Esophagus (tissue), 2 donors: ENCODE measurements around the gene PWWP2B. TPM values are rescaled to one million over a fixed set of nuclear protein-coding genes. Genes with fewer than 3 reads are reported as not detected.

ENCODE experiments used
- H3K27ac ChIP-seq, 2 donors: one replicate each; pipeline ENCODE4 v1.5.1; 2013; ENCODE audit warnings: low read depth in 2 of 2, mild to moderate bottlenecking in 2 of 2, inconsistent platforms in 1 of 2, low read length in 1 of 2, moderate library complexity in 1 of 2
- H3K27me3 ChIP-seq, 2 donors: one replicate each; pipeline ENCODE4 v1.6.1; 2013; ENCODE audit warnings: low read length in 2 of 2, control low read depth in 1 of 2, mild to moderate bottlenecking in 1 of 2; ENCODE audit not compliant: insufficient read depth in 2 of 2, control insufficient read depth in 1 of 2
- H3K36me3 ChIP-seq, 2 donors: one replicate each; pipeline ENCODE4 v1.6.1; 2013; ENCODE audit warnings: low read length in 1 of 2; ENCODE audit not compliant: control insufficient read depth in 2 of 2, insufficient read depth in 2 of 2
- H3K4me1 ChIP-seq, 2 donors: one replicate each; pipeline ENCODE4 v1.6.1; 2013; ENCODE audit warnings: low read length in 1 of 2; ENCODE audit not compliant: control insufficient read depth in 2 of 2, insufficient read depth in 2 of 2
- H3K4me3 ChIP-seq, 2 donors: one replicate each; pipeline ENCODE4 v1.5.1; 2013; ENCODE audit warnings: low read length in 2 of 2, mild to moderate bottlenecking in 2 of 2, low read depth in 1 of 2, moderate library complexity in 1 of 2
- H3K9me3 ChIP-seq, 2 donors: one replicate each; pipeline ENCODE4 v1.6.1; 2013; ENCODE audit warnings: mild to moderate bottlenecking in 2 of 2, low read depth in 1 of 2, low read length in 1 of 2, moderate library complexity in 1 of 2; ENCODE audit not compliant: control insufficient read depth in 2 of 2, insufficient read depth in 1 of 2
- WGBS, 2 donors: extraction: QIAGEN DNeasy Blood & Tissue Kit; methylation state at CpG; one replicate each; pipeline ENCODE4 v1.1.7; 2013; 5-methylcytosine and 5-hydroxymethylcytosine counted together
- polyA plus RNA-seq, 2 donors: library from polyadenylated mRNA; stranded (reverse); fragments of 200-250 nt; gene quantifications; one replicate each; pipeline ENCODE4 v1.2.3, GENCODE V29; 2013
- donor health status: healthy with polysubstance abuse.
- donor health status: Bipolar disorder and iron deficiency.

PWWP2B gene
- polyA plus RNA-seq, 2 donors, result 17.6 to 33.4 TPM

DNA sequence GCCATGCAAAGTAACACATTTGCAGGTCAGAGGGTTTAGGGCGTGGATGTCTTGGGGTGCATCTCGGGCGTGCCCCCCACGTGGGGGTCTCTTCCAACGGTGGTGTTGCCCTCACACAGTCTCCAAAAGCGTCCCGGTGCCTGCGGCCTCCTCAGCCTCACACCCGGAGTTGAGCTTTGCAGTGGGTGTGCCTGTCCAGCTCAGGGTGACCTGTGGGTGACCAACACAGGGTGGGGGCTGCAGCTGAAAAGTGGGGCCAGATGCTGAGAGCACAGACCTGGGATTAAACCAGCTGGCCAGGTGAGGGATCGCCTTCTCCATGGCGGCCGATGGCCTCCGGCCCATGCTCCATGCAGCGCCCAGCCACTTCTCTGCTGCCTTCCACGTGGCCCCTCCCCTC is 63.1 kb downstream of the PWWP2B start:
- no peak overlapping the region for H3K4me3 ChIP-seq
- no peaks in the 10 kb centered on the region for H3K27me3 ChIP-seq
- no peaks in the 10 kb centered on the region for H3K36me3 ChIP-seq
- H3K4me1 ChIP-seq, result peaks cover 21 to 23% of the 10 kb centered on the region in 2 donors
- WGBS, 2 donors, result 83 to 85% methylated on average over 14 to 15 of the region's 15 CpGs
- H3K9me3 ChIP-seq, result no peaks in the 10 kb centered on the region
- no peak overlapping the region for H3K27ac ChIP-seq

DNA sequence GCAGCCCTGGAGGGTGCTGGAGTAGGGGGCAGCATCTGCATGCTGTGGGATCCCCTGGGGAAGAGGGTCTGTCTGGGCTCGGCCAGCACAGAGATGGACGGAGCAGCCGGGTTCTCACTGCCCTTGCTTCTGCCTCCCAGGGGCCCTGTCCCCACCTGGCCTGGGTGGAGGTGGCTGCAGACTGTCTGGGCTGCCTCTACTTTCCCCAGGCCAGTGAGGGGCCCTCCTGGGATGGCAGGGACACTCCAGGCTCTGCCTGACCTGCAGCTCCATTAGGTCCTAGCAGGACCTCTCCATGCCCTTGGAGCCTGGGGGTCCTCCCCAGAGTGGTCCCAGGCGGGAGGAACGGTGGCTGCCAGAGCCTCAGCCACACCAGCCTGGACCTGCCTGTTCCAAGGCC is 63.7 kb downstream of the PWWP2B start:
- H3K27me3 ChIP-seq, result no peaks in the 10 kb centered on the region
- no peak overlapping the region for H3K27ac ChIP-seq
- H3K36me3 ChIP-seq, result no peaks in the 10 kb centered on the region
- no peaks in the 10 kb centered on the region for H3K9me3 ChIP-seq
- H3K4me1 ChIP-seq, result peaks cover 21 to 29% of the 10 kb centered on the region in 2 donors
- no peak overlapping the region for H3K4me3 ChIP-seq
- 87 to 94% methylated on average over 3 to 5 of the region's 5 CpGs for WGBS, 2 donors

DNA sequence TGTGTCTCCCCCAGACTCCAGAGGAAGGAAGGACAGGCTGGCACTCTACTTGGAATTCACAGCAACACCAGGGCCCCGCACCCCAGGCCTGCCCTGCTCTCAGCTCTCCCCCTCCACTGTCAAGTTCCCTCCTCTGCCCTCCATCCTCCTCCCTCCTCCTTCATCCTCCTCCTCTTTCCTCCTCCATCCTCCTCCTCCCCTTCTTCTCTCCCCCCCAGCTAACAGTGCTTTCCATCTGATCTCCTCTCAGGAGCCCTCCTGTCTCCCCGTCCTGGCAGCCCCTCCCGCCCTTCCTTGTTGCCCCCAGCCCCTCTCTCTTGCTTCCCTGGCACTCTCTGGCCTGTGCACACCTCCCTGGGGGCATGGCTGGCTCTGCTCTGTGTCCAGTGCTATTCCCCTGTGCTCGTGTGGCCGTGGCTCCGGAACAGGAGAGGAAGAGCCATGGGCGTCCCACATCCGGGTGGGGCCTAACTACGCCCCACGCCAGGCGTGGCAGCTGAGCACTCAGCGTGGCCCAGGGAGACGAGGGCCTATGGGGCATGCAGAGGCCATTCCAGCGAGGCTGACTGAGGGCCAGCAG is 64.2 kb downstream of the PWWP2B start:
- H3K9me3 ChIP-seq, result no peaks in the 10 kb centered on the region
- no peak overlapping the region for H3K27ac ChIP-seq
- no peaks in the 10 kb centered on the region for H3K36me3 ChIP-seq
- peaks cover 21 to 29% of the 10 kb centered on the region in 2 donors for H3K4me1 ChIP-seq
- H3K27me3 ChIP-seq, result no peaks in the 10 kb centered on the region
- WGBS, 2 donors, result 71 to 79% methylated on average over 14 of the region's 14 CpGs
- H3K4me3 ChIP-seq, result no peak overlapping the region

DNA sequence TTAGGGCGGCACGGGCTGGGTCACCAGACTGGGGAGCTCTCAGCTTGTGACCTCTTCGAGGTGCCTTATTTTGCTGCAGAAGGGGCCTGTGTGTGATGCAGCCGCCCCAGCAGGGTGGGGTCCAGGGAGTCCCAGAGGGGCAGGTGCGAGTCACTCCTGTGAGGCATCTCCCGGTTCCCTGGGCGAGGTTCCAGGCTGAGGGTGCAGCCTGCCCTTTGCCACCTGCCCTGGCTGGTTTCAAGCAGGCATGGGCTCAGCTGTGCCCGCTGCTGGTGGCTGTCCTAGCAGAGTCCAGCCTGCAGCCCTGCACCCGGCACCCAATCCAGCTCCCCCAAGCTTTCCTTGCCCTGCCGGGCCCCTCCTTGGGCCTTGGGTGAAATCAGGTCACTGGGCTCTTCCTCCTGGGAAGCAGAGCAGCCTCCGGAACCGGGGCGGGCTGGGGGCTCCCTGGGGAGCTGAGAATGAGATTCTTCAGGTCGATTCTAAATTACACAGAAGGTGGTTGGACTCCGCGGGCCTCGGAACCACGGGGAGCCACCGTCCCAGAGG is 64.8 kb downstream of the PWWP2B start:
- Histone ChIP-seq H3K4me3 (no peak overlapping the region), H3K9me3 (no peaks in the 10 kb centered on the region), H3K27ac (no peak overlapping the region), H3K27me3 (no peaks in the 10 kb centered on the region), H3K36me3 (no peaks in the 10 kb centered on the region), H3K4me1 (peaks cover 21 to 32% of the 10 kb centered on the region in 2 donors)
- WGBS, 2 donors, result 67 to 74% methylated on average over 19 of the region's 19 CpGs

DNA sequence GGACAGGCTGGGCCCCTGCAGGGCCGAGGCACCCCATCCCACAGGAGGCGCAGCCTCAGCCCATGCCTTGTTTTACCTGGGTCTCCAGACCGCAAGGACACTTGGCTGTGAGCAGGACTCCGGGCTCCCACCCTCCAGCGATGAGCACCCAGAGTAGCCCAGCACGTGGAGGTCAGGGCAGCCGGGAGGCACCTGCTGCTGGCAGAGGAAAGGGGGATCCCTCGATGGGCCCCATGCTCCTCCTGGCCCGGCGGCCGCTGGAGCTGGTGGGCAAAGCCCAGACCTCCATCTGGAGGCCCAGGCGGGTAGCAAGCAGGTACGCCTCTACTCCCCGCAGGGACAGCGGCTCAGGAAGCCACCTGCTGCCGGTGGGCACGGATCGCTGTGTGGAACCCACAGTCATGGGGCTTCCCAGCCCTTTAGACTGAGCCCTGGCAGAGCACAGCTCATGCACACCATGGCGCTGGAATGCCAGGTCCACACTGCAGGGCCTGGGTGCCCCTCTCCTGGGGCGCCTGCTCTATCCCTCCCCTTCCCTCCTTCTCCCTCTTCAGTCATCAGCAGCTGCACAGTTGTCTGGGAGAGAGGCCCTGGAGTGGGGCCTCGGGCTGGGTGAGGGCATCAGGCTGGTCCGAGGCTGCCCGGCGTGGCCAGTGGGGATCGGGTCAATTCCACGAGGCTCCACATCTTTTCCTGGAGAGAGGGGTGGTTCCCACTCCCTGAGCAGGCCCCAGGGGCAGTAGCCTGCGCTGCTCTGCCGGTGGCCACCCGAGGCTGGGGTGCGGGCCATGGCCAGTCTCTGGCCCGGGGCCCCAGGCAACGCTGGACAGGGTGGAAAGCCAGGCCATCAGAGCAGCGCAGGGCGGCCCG is 65.7 kb downstream of the PWWP2B start:
- Histone ChIP-seq H3K4me1 (peaks cover 21 to 37% of the 10 kb centered on the region in 2 donors), H3K27me3 (no peaks in the 10 kb centered on the region), H3K9me3 (no peaks in the 10 kb centered on the region), H3K36me3 (no peaks in the 10 kb centered on the region), H3K27ac (no peak overlapping the region), H3K4me3 (no peak overlapping the region)
- 92 to 93% methylated on average over 30 to 35 of the region's 35 CpGs for WGBS, 2 donors

DNA sequence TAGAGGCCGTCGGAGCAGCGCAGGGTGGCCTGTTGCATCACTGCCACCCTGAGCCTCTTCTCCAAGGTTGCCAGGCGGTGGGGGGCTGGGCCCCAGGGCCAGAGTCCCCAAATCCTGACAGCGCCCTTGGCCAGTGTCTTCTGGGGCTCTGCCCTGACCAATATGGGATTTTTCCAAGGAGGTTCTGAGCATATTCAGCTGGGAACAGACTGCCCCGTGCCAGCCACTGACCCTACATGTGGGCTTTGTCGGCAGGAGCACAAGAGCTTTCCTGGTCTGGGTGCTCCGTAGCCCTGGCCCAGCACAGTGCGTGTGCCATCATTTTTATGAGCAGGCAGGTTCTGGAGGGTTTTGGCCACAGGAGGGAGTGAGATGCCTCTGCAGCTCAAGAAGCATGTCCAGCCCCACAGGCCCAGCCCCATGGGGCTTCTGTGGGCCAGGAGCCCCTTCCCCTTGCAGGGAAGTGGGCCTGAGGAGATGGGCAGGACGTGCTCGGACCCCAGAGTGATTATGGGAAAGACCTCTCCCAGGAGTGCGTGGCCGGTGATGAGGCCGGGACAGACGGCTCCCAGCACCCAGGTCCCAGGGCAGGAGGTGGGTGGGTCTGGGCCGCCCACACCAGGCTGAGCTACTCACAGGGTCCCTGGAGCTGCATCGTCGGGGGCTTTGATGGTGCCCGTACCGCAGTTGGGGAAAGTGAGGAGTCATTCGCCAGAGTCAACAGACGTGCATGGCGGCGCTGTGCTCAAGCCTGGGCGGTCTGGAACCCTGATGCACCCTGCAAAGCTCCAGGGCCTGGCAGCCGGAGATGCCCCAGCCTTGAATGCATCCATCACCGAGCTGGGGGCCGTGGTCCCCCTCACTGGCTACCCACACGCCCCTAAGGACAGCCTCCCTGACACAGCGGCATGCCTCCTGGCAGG is 66.6 kb downstream of the PWWP2B start:
- WGBS, 2 donors, result 76 to 81% methylated on average over 30 of the region's 30 CpGs
- no peak overlapping the region for H3K4me3 ChIP-seq
- no peaks in the 10 kb centered on the region for H3K36me3 ChIP-seq
- no peaks in the 10 kb centered on the region for H3K27me3 ChIP-seq
- peak overlapping the region; percentile 70 to 90 for H3K27ac ChIP-seq
- H3K9me3 ChIP-seq, result no peaks in the 10 kb centered on the region
- H3K4me1 ChIP-seq, result peaks cover 21 to 39% of the 10 kb centered on the region in 2 donors

DNA sequence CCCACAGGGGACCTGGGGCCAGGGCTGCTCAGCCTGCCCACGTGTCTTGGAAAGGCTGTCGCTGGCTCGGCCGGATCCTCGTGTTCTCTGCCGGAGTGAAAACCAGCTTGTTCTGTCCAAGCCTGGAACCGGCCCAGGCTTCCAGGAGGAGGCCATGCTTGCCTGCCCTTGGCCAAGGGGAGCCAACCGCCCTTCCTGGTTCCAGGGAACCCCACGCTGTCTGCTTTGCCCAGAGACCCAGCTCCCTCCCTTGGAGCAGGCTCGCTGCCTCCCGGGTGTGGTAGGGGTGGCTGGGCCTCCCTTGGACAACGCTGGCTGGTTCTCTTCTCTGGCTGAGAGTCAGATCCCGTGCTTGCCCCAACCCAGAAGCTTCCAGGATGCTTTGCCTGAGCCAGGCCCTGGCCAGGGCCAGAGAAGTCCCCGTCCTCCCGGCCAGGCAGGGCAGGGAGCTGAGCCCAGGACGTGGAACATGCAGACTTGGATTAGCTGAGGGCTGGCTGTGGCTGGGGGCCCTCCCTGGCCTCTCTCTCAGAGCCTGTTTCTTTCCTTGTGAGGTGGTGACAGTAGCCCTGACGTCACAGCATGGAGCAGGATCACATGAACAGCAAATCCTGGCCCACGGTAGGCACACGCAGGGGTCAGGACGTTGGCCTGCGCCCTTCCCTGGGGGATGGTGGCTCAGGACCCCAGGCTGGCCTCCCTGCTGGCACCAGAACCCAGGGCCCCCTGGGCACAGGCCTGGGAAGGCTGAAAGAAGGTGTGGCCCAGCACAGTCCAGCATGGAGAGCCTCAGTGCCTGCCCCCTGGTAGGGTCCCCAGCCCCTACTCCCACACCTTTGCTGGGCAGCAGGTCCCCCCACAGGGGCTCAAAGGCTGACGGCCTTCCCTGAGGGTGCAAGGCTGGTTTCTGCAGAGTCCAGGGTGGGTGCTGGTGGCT is 67.5 kb downstream of the PWWP2B start:
- H3K9me3 ChIP-seq, result no peaks in the 10 kb centered on the region
- no peaks in the 10 kb centered on the region for H3K36me3 ChIP-seq
- 36 to 48% methylated on average over 22 of the region's 22 CpGs for WGBS, 2 donors
- H3K4me3 ChIP-seq, result no peak overlapping the region
- peaks cover 15 to 33% of the 10 kb centered on the region in 2 donors for H3K4me1 ChIP-seq
- peak overlapping the region; percentile 87 to 90 for H3K27ac ChIP-seq
- no peaks in the 10 kb centered on the region for H3K27me3 ChIP-seq

DNA sequence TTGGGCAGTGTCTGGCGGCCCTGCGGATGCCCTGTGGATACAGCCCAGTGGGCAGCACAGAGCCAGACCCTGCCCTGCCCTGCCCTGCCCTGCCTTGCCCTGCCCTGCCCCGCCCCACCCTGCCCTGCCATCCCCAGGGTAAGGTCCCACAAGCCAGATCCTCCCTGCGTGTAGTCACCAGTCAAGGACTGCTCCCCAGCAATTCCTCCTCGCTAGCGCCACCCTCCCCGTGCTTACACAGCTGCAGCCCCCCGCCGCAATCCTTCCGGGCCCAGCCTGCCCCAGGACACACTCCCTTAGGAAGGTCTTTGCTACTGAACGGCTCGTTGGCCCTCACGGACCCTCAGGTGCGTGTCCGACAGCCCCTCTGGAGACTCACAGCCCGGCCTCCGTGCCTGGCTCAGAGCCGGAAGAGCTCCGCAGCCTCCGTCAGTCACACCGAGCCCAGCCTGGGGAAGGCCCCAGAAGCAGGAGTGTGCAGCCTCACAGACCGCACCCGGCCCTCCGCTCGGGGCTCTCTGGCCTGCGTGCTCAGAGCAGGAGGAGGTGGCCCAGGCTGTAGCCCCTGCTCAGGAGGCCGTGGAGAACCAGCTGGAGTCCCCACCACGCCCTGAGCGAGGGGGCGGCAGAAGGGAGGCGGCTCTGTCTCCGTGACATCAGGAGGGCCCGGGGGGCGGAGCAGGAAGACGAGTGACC is 68.3 kb downstream of the PWWP2B start:
- Histone ChIP-seq H3K4me3 (no peak overlapping the region), H3K36me3 (no peaks in the 10 kb centered on the region), H3K4me1 (peaks cover 15 to 33% of the 10 kb centered on the region in 2 donors), H3K9me3 (no peaks in the 10 kb centered on the region), H3K27me3 (no peaks in the 10 kb centered on the region), H3K27ac (peak overlapping the region; percentile 87 to 90)
- 86 to 89% methylated on average over 35 of the region's 35 CpGs for WGBS, 2 donors
